GM12872 (cell line): Measurements from ENCODE around the gene PUSL1.

ENCODE experiments used
- CTCF ChIP-seq: IDR thresholded peaks from 3 replicates; pipeline ENCODE4 v1.5.1; 2011; ENCODE audit warnings: low read depth, mild to moderate bottlenecking, low read length, moderate library complexity; ENCODE audit not compliant: insufficient read depth

PUSL1 gene

GRCh38 chr1:1314237-1314586, 5.8 kb downstream of the PUSL1 start:
- TF ChIP-seq CTCF = no peak

GRCh38 chr1:1314678-1315335, 6.4 kb downstream of the PUSL1 start:
- no peak for TF ChIP-seq CTCF

- no peak for TF ChIP-seq CTCF
Measured at GRCh38 chr1:1315435-1315954, 7.1 kb downstream of the PUSL1 start.

- TF ChIP-seq CTCF = no peak
Measured at GRCh38 chr1:1317420-1317819, 9.0 kb downstream of the PUSL1 start.

GRCh38 chr1:1318131-1318652, 9.8 kb downstream of the PUSL1 start:
- no peak for TF ChIP-seq CTCF

- no peak for TF ChIP-seq CTCF
Measured at GRCh38 chr1:1318777-1319645, 10.6 kb downstream of the PUSL1 start.

- TF ChIP-seq CTCF = no peak
Measured at GRCh38 chr1:1319646-1319941, 11.2 kb downstream of the PUSL1 start.
